ENCODE data around the gene MEAF6. TPM values are rescaled to one million over a fixed set of nuclear protein-coding genes. Genes with fewer than 3 reads are reported as not detected.

The MEAF6 gene
- total RNA-seq, 1 experiment from 2014 or later: 38.3 TPM

DNA sequence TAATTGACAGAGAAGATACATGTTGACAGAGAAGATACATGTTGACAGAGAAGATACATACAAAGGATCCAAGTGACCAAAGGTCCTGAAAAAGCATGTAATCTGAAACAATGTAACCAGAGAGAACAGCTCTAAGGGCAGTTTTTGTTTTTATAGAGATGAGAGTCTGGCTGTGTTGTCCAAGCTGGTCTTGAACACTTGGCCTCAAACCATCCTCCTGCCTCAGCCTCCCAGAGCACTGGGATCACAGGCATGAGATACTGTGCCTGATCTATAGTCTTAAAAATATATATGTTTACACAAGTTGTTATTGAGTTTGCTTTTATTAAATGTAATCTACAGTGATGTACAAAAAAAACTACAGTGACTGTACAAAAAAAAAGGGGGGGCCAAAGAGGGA lies 12.5 kb downstream of the MEAF6 start:
- Mint-ChIP-seq H3K27ac (ENCODE audit: unreplicated experiment) (no peak overlapping the region), H3K36me3 (ENCODE audit: insufficient read depth, unreplicated experiment) (peaks cover 29% of the 10 kb centered on the region)
- TF ChIP-seq, protein P1, sequence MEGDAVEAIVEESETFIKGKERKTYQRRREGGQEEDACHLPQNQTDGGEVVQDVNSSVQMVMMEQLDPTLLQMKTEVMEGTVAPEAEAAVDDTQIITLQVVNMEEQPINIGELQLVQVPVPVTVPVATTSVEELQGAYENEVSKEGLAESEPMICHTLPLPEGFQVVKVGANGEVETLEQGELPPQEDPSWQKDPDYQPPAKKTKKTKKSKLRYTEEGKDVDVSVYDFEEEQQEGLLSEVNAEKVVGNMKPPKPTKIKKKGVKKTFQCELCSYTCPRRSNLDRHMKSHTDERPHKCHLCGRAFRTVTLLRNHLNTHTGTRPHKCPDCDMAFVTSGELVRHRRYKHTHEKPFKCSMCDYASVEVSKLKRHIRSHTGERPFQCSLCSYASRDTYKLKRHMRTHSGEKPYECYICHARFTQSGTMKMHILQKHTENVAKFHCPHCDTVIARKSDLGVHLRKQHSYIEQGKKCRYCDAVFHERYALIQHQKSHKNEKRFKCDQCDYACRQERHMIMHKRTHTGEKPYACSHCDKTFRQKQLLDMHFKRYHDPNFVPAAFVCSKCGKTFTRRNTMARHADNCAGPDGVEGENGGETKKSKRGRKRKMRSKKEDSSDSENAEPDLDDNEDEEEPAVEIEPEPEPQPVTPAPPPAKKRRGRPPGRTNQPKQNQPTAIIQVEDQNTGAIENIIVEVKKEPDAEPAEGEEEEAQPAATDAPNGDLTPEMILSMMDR (IDR thresholded peaks at IDR 0.05; ENCODE audit: insufficient read depth in 1 of 2, low read depth in 1 of 2, low read length in 1 of 2, severe bottlenecking in 1 of 2, unreplicated experiment in 1 of 2): no peak

DNA sequence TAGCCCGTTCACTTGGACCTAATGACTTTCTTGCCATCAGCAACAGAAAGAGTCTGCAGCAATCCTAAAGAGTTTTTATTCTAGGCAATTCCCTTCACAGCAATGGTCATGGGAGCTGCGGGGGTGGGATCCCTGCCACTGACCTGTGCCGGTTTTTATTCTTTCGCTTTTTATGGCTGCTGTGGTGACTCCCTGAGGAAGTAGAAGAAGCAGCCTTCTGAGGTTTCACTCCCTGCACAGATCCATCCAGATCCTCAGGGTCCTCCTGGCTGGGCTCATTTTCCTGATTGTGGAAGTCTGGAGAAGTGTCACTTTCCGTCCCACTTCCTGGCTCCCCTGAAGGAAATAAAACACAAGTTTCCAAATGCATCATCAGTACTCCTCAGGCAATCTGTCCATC lies 12.9 kb downstream of the MEAF6 start:
- intact Hi-C loops (cut with micrococcal nuclease; ENCODE audit: unreplicated experiment): no loop called here

More for the DNA sequence above, 12.5 kb downstream of the MEAF6 start:
- ChIA-PET CTCF (no interaction called here), POLR2A (no interaction called here)
- Mint-ChIP-seq H3K4me3 (ENCODE audit: unreplicated experiment) (no peak overlapping the region), H3K4me1 (ENCODE audit: low read depth, unreplicated experiment) (no peaks in the 10 kb centered on the region), H3K9me3 (ENCODE audit: unreplicated experiment) (no peaks in the 10 kb centered on the region), H3K27me3 (ENCODE audit: insufficient read depth, unreplicated experiment) (no peaks in the 10 kb centered on the region)
- no peak overlapping the region for H3K4me3 ChIP-seq (ENCODE audit: low read depth, low read length)
- DNase-seq: no peak
- BruUV-seq (replicated peaks): no TSS peak
- H3K27me3 ChIP-seq (replicated peaks; ENCODE audit: control insufficient read depth, insufficient read depth, low read length): no peaks in the 10 kb centered on the region
- intact Hi-C loops (cut with micrococcal nuclease; ENCODE audit: unreplicated experiment): no loop called here
- H3K4me1 ChIP-seq: no peaks in the 10 kb centered on the region
- H3K9me3 ChIP-seq: no peaks in the 10 kb centered on the region
- H3K36me3 ChIP-seq (ENCODE audit: control insufficient read depth, insufficient read depth, low read length): no peaks in the 10 kb centered on the region

DNA sequence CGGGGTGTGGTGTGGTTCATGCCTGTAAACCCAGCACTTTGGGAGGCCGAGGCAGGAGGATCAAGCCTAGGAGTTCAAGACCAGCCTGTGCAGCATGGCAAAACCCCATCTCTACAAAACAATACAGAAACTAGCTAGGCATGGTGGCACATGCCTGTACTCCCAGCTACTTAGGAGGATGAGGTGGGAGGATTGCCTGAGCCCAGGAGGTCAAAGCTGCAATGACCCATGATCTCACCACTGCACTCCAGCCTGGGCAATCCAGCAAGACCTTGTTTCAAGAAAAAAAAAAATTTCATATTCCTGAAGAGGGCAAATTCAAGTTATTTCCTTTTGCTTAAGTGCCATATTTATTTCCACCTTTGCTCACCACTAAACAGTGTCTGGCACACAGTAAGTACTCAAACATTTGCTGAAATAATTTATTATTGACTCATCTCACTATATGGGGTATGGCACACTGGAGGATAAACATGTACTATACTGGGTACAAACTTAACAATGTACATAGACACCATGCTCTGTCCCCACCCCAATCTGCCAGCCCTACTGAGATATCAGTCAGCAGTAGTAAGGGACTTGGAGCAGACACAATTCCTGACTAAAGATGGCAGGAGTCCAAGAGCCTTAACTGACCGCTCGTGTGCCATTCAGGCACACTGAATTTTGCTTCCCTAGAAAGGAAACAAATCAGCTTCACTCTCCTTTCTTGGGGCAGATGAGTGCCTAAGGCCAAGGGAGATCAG lies 15.5 kb downstream of the MEAF6 start:
- BruUV-seq (replicated peaks): no TSS peak
- no peak overlapping the region for H3K4me3 Mint-ChIP-seq (ENCODE audit: unreplicated experiment)
- Histone ChIP-seq H3K9me3 (no peaks in the 10 kb centered on the region), H3K36me3 (ENCODE audit: control insufficient read depth, insufficient read depth, low read length) (no peaks in the 10 kb centered on the region), H3K4me3 (ENCODE audit: low read depth, low read length) (no peak overlapping the region), H3K4me1 (no peaks in the 10 kb centered on the region), H3K27me3 (replicated peaks; ENCODE audit: control insufficient read depth, insufficient read depth, low read length) (no peaks in the 10 kb centered on the region)
- ChIA-PET POLR2A (no interaction called here), CTCF (no interaction called here)
- intact Hi-C loops (cut with micrococcal nuclease; ENCODE audit: unreplicated experiment): no loop called here
- H3K4me1 Mint-ChIP-seq (ENCODE audit: low read depth, unreplicated experiment): no peaks in the 10 kb centered on the region
- TF ChIP-seq, protein P1 (IDR thresholded peaks at IDR 0.05; ENCODE audit: insufficient read depth in 1 of 2, low read depth in 1 of 2, low read length in 1 of 2, severe bottlenecking in 1 of 2, unreplicated experiment in 1 of 2): no peak
- no peaks in the 10 kb centered on the region for H3K27me3 Mint-ChIP-seq (ENCODE audit: insufficient read depth, unreplicated experiment)
- no peaks in the 10 kb centered on the region for H3K9me3 Mint-ChIP-seq (ENCODE audit: unreplicated experiment)
- no peak for DNase-seq
- H3K36me3 Mint-ChIP-seq (ENCODE audit: insufficient read depth, unreplicated experiment): peaks cover 22% of the 10 kb centered on the region
- no peak overlapping the region for H3K27ac Mint-ChIP-seq (ENCODE audit: unreplicated experiment)

More for the DNA sequence above, 12.9 kb downstream of the MEAF6 start:
- Mint-ChIP-seq H3K27me3 (ENCODE audit: insufficient read depth, unreplicated experiment) (no peaks in the 10 kb centered on the region), H3K4me1 (ENCODE audit: low read depth, unreplicated experiment) (no peaks in the 10 kb centered on the region), H3K9me3 (ENCODE audit: unreplicated experiment) (no peaks in the 10 kb centered on the region), H3K36me3 (ENCODE audit: insufficient read depth, unreplicated experiment) (peaks cover 24% of the 10 kb centered on the region), H3K27ac (ENCODE audit: unreplicated experiment) (no peak overlapping the region), H3K4me3 (ENCODE audit: unreplicated experiment) (no peak overlapping the region)
- ChIA-PET CTCF (no interaction called here), POLR2A (no interaction called here)
- no peaks in the 10 kb centered on the region for H3K9me3 ChIP-seq
- no peaks in the 10 kb centered on the region for H3K4me1 ChIP-seq
- DNase-seq: no peak
- TF ChIP-seq, protein P1 (IDR thresholded peaks at IDR 0.05; ENCODE audit: insufficient read depth in 1 of 2, low read depth in 1 of 2, low read length in 1 of 2, severe bottlenecking in 1 of 2, unreplicated experiment in 1 of 2): no peak
- no peaks in the 10 kb centered on the region for H3K36me3 ChIP-seq (ENCODE audit: control insufficient read depth, insufficient read depth, low read length)
- H3K4me3 ChIP-seq (ENCODE audit: low read depth, low read length): no peak overlapping the region
- no peaks in the 10 kb centered on the region for H3K27me3 ChIP-seq (replicated peaks; ENCODE audit: control insufficient read depth, insufficient read depth, low read length)
- BruUV-seq (replicated peaks): no TSS peak

Data from Caco-2 (cell line).